RWPE1 (cell line): Measurements from ENCODE around the gene SELENOP.
A peak's percentile ranks its signal among the peaks of the same experiment; 100 is the strongest.

Experiments used
- CTCF ChIA-PET: fragments of 350-600 bp; sonication (Branson Sonifier 250); formaldehyde crosslinking; extraction: SDS; loops from one replicate; lab custom pipeline; 2021; lab: Yijun Ruan, JAX
- POLR2A ChIA-PET: fragments of 400-600 bp; formaldehyde crosslinking; extraction: SDS; loops from one replicate; lab custom pipeline; 2020; ENCODE audit warnings: antibody characterized with exemption; ENCODE audit not compliant: low non-redundant PET; lab: Yijun Ruan, JAX
- DNase-seq: peaks from one replicate; pipeline ENCODE4 v3.0.0; 2012; ENCODE audit warnings: low spot score
- H3K27ac ChIP-seq: fragments of 450-650 bp; 2 replicates; pipeline ENCODE4 v1.5.1; 2017
- TF ChIP-seq, protein P1 (sequence below): fragments of 450-650 bp; conservative IDR thresholded peaks from 2 replicates; pipeline ENCODE4 v1.5.1; 2017; ENCODE audit warnings: low read depth, mild to moderate bottlenecking

SELENOP gene

DNA sequence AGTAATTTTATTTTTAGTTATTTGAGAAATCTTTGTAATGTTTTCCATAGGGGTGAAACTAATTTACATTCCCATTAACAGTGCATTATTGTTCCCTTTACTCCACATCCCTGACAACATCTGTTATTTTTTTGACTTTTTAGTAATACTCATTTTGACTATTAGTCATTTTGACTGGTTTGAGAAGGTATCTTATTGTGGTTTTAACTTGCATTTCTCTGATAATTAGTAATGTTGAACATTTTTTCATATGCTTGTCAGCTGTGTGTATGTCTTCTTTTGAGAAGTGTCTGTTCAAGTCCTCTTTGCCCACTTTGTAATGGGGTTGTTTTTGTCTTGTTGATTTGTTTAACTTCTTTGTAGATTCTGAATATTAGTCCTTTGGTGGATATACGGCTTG lies 27.6 kb downstream of the SELENOP start:
- no peak for DNase-seq
- TF ChIP-seq, protein P1, sequence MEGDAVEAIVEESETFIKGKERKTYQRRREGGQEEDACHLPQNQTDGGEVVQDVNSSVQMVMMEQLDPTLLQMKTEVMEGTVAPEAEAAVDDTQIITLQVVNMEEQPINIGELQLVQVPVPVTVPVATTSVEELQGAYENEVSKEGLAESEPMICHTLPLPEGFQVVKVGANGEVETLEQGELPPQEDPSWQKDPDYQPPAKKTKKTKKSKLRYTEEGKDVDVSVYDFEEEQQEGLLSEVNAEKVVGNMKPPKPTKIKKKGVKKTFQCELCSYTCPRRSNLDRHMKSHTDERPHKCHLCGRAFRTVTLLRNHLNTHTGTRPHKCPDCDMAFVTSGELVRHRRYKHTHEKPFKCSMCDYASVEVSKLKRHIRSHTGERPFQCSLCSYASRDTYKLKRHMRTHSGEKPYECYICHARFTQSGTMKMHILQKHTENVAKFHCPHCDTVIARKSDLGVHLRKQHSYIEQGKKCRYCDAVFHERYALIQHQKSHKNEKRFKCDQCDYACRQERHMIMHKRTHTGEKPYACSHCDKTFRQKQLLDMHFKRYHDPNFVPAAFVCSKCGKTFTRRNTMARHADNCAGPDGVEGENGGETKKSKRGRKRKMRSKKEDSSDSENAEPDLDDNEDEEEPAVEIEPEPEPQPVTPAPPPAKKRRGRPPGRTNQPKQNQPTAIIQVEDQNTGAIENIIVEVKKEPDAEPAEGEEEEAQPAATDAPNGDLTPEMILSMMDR = no peak
- no peak overlapping the region for H3K27ac ChIP-seq
- POLR2A ChIA-PET = no interaction called here
- CTCF ChIA-PET = no interaction called here

DNA sequence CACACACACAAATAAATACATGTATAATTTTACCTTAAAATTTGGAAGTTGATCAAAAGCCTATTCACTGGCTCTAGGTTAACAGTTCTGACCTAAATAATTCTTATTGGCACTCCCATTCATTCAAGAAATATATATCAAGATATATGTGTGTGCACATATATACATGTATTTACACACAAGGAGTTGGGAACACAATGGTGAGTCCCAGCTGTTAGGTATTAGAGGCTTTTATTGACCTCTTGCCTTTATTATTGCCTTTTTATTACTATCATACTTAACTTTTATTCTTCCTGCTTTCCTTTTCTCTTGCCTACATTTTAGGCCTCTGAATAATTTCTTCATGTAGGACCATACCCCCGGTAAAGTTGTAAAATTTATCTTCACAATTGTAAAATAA lies 30.1 kb downstream of the SELENOP start:
- ChIA-PET CTCF (no interaction called here), POLR2A (no interaction called here)
- DNase-seq = no peak
- TF ChIP-seq, protein P1 = no peak
- H3K27ac ChIP-seq = no peak overlapping the region

DNA sequence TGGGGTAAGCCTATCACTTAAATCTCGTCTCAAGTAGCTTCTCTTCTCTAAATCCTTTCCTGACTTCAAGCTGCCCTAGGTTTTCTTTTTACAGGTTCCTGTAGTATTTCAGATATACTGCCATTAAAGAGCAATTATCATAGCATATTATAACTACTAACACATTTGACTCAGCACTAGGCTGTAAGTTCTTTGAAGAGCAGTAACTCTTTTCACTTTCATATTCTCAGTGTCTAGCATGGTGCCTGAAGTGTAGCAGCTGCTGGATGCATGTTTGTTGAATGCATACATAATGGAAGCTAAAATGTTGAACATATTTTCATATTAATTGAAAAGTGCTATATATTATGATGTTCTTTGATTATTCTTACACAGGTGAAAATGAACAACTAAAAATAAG lies 32.6 kb downstream of the SELENOP start:
- TF ChIP-seq, protein P1 = no peak
- no peak for DNase-seq
- H3K27ac ChIP-seq = no peak overlapping the region
- ChIA-PET POLR2A (no interaction called here), CTCF (interaction anchor here (0.6 kb wide), 1 partner anchor 110 kb away, joined by 6 read pairs; no protein-coding TSS in a partner anchor)

DNA sequence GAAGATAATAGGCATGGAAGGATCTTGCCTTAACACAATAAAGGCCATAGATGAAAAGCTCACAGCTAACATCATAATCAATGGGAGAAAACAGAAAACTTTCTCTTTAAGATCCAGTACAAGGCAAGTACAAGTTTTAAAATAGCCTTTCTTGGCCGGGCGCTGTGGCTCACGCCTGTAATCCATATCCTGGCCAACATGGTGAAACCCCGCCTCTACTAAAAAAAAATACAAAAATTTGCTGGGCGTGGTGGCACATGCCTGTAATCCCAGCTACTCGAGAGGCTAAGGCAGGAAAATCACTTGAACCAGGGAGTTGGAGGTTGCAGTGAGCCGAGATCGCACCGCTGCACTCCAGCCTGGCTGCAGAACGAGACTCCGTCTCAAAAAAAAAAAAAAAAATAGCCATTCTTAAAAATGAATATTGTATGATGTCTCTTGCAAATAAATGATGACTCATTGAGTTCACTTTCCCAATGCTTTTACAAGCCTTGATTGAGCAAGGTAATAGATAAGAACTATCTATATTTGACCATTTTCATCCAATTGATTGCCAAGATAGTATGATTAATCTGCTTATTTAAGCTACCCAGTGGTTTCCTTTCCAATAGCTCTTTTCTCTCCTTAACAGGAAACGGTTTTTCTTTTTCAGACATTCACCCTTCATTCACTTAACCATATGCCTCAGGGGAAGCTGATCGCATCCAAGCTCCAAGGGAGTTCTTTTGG lies 39.3 kb downstream of the SELENOP start:
- TF ChIP-seq, protein P1 = no peak
- POLR2A ChIA-PET = interaction anchor here (0.7 kb wide), 1 partner anchor 902 kb away, joined by 3 read pairs; the partner anchor contains the start of gene OXCT1
- CTCF ChIA-PET = interaction anchor here (0.6 kb wide), 2 partner anchors 50 to 395 kb away, joined by 3 to 4 read pairs; no protein-coding TSS in a partner anchor
- peak overlapping the region; percentile 28; the same call in 1 of the 2 replicates for H3K27ac ChIP-seq
- peak; percentile 7 for DNase-seq

- H3K27ac ChIP-seq = no peak overlapping the region
- TF ChIP-seq, protein P1 = no peak
- ChIA-PET POLR2A (no interaction called here), CTCF (no interaction called here)
- DNase-seq = no peak
Measured at GRCh38 chr5:42770003-42770402, 41.7 kb downstream of the SELENOP start.

DNA sequence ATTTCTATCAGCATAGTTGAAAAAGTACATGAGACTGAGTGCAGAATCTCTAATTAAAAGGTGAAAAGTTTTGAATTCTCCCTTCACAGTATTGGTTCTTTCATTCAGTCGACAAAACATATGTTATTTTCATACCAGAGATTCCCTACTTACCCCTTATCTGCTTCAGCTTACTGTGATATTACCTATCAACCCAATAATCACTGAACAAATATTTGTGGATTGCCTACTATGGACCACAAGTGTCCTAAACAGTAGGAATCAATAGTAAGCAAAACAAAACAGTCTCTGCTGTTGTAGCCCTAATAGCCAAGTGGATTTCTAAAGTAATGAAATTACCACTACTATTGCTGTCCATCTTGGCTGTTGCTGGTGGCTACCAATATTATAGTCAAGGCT lies 43.6 kb downstream of the SELENOP start:
- ChIA-PET CTCF (interaction anchor here (0.5 to 1.5 kb wide), 9 partner anchors 13 to 324 kb away, joined by 3 to 6 read pairs (median 4); no protein-coding TSS in a partner anchor), POLR2A (no interaction called here)
- H3K27ac ChIP-seq = no peak overlapping the region
- DNase-seq = no peak
- TF ChIP-seq, protein P1 = no peak
